ENCODE data around the gene CLEC2B.

The CLEC2B gene

DNA sequence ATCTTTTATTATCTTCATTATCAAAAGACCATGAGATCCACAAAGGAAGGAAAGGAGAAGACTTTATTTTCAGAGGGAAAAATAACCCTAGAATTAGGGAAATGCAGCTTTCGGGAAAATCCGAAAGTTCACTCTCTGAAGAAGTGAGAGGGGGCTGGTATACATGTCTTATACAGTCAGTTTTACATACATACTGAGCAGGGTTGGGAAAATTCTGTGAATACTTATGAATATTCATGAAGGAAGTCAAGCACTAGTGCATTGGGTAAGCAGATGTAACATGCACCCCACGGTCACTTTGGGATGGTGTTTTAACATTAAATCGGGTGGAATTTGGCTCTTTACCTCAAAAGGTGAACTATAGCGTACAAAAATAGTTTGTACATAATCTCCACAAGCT, 57.5 kb downstream of the CLEC2B start:
- no peak overlapping the region for H3K27ac ChIP-seq
- no peak for DNase-seq (ENCODE audit: low read depth, low spot score)

DNA sequence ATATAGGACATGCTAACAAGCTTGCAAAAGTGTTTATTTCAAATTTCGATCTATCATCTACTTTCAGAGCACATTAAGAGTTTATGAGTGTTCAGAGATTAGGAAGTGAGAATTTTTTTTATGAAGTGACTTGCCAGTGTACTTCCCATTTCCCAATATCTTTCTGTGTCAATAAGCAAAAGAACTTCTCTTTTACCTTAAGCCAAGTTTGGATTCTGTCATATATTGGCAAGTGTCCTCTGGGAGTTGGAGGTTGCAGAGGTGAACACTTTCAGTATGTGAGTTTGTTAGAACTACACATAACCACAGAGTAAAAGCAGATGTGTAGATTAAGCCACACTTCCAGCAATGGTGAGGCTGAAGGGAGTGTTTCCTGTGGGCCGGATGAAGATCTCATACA, 58.5 kb downstream of the CLEC2B start:
- H3K27ac ChIP-seq: no peak overlapping the region

DNA sequence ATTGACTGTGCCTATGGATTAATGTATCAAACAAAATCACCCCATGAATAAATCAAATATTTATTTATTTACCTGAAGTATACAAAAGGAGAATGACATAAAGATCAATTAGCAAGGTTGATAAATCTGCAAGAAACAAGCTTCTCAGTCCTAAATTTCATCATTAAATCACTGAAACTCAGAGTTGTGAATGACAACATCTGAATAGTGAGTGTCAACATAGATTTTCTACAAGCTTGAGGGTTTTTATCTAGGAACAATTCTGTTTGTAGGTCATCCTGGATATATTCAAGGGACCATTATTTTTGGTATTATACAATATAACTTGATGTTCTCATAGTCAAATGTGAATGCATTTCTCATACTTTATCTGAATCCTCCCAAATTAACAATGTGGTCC, 59.3 kb downstream of the CLEC2B start:
- no peak for DNase-seq (ENCODE audit: low read depth, low spot score)
- no peak overlapping the region for H3K27ac ChIP-seq

More for the DNA sequence above, 58.5 kb downstream of the CLEC2B start:
- no peak for DNase-seq (ENCODE audit: low read depth, low spot score)

DNA sequence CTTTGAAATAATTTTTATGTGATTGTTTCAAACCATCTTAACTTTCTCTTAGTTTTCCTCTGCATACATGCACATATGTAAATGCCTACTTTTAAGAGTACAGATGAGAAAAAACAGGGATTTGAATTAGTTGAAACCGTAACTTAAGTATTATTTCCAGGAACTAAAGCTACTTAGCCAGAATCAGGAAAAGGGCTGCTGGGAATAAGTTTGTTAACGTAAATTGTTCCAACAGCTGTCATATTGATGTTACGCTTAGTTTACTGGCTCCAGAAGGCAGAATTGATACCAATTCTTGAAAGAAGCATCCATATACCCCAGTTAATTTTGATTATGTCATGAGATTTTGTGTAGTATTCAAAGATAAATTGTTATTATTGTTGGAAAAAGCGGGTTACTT, 59.8 kb downstream of the CLEC2B start:
- DNase-seq (ENCODE audit: low read depth, low spot score): no peak
- H3K27ac ChIP-seq: no peak overlapping the region

DNA sequence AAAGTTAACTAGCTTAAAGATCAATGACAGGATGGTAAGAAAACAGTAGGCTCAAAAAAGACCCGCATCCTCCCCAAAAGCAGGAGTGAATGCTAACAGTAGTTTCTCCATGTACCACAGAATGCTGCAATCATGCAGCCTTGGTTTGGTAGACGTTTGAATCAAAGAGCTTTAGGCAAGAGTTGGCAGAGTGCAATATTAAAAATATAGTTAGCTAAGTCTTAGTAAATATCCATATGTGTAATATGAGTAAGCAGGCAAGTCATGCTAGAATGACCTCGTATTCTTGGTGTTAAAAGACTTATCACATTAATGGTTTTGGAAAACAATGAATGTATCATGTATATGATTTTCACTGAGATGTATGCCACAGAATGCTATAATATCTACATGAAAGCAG, 60.6 kb downstream of the CLEC2B start:
- H3K27ac ChIP-seq: no peak overlapping the region
- no peak for DNase-seq (ENCODE audit: low read depth, low spot score)

DNA sequence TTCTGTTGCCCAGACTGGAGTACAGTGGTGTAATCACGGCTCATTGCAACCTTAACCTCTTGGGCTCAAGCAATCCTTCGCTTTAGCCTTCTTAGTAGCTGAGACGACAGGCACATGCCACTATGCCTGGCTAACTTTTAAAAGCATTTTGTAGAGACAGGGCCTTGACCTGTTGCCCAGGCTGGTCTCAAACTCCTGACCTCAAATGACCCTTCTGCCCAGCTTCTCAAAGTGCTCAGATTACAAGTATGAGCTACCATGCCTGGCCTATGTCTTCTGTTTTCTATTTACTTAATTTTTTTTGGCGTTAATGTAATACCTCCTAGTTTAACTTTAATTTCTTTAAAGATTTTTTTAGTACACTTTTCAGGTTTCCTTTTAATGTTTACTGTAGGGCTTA, 62.4 kb downstream of the CLEC2B start:
- no peak overlapping the region for H3K27ac ChIP-seq
- no peak for DNase-seq (ENCODE audit: low read depth, low spot score)

DNA sequence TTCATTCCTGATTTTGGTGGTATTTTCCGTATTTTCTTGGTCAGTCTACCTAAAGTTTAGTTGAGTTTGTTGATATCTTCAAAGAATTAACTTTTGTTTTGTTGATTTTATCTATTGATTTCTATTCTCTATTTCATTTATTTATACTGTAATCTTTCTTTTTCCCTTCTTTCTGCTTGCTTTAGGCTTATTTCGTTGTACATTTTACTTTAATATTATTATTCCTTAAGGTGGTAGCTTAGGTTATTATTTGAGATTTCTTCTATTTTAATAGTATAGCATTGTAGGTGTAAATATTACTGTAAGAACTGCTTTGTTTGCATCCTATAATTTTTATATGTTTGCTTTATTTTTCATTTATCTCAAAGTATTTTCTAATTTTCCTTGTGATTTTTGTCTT, 63.3 kb downstream of the CLEC2B start:
- no peak for DNase-seq (ENCODE audit: low read depth, low spot score)
- no peak overlapping the region for H3K27ac ChIP-seq
